ENCODE data around the gene FBXL7.

FBXL7 gene

DNA sequence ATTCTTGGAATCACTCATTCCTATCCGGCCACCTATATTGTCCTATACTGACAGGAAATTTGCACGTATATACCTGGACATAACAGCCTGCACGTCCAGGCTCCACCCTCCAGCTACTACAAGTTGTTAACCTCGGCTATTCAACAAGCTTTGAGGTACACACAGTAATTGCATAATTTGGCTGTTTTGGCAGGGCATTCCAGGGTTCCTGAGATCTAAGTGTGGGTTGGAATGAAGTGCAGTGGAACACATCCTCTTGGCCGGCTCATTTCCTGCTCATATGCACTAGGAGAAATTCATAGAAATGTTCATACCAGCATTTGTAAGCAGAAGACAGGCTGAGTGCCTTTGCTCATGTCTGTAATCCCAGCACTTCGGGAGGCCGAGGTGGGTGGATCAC, 222.3 kb downstream of the FBXL7 start:
- no peak for DNase-seq

DNA sequence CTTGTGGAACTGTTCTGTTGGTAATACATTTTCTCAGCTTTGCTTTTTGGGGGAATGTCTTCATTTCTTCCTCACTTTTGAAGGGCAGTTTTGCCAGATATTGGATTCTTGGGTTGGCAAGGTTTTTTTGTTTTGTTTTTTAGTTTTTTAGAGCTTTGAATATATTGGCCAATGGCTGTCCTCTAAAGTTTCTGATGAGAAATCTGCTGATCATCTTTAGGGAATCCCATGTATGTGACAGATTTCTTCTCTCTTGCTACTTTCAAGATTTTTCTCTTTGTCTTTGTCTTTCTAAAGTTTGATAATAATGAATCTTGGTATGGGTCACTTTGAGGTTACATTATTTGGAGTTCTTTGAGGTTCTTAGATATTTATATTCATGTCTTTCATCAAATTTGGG, 227.4 kb downstream of the FBXL7 start:
- no peak for DNase-seq

DNA sequence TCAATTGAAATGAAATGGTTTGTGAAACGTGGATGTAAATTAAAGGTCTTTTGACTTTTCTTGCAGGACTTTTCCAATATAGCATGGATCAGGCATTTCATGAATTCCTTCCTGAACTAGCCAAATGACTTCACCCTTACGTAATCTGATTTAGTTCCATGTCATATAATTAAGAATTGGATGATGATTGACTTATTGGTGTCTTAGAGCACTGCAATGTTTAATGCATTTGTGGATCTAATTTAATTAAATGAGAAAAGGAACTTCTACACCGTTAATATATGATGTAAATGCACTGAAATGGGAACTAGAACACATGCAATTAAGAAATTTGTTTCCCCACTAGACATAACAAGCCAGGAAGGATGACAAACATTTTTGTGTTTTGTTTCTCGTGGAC, 228.8 kb downstream of the FBXL7 start:
- no peak for DNase-seq

- DNase-seq = no peak
Measured at GRCh38 chr5:15731699-15732098, 231.7 kb downstream of the FBXL7 start.

DNA sequence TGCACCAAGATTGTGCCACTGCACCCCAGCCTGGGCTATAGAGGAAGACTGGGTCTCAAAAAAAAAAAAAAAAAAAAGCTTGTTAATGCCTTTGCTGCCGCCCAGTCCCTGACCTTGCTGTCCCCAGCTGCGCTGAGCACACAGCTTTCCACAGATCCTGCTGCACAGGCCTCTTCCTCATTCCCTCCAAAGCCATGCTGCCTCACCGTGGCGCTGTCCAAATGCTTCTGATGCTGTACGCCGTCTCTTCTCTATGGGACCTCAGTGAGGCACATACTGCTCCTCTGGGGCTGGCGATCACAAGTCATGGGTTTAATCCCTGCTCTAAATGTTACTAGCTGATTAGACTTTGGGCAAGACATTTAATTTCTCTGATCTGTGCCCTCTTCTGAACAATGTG, 234.1 kb downstream of the FBXL7 start:
- DNase-seq = no peak

- no peak for DNase-seq
Measured at GRCh38 chr5:15737036-15737821, 237.2 kb downstream of the FBXL7 start.

- no peak for DNase-seq
Measured at GRCh38 chr5:15737871-15738664, 238.1 kb downstream of the FBXL7 start.

GRCh38 chr5:15740383-15740782, 240.4 kb downstream of the FBXL7 start:
- no peak for DNase-seq

DNA sequence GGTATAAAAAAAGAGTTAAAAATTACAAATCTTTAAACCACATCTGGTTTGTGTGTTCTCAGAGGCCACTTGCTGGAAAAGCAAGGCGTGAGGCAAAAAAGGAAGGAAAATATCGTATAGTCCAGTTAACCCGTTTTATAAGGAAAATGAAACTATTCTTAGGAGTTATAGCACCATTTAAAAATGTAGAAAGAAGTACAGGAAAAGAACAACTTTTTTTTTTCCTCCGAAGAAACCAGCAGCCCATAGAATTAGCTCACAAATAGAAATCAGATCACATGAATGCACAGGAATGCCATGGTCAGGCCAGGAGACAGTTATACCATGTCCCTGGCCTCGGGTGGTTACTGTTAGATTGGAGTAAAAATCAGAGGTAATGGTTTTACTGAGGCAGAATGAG, 241.6 kb downstream of the FBXL7 start:
- DNase-seq = no peak

DNA sequence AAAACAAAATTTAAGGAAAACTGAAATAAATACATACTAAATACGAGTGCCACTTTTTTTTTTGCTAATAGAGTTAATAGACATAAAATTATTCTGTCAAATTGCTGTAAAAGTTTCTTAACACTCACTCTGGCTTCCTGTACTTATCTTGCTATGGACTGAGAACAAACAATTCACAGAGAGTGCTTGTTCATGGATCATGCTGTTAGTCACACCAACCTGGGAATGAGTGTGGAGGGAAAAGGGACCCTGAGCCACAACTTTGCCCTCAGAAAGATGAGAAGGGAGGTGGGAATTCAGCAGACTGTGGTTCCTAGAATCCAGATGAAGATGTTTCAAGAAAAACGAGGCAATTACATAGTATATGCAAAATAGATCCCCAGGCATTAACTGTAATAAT, 246.9 kb downstream of the FBXL7 start:
- no peak for DNase-seq

- DNase-seq = no peak
Measured at GRCh38 chr5:15748266-15748665, 248.3 kb downstream of the FBXL7 start.

DNA sequence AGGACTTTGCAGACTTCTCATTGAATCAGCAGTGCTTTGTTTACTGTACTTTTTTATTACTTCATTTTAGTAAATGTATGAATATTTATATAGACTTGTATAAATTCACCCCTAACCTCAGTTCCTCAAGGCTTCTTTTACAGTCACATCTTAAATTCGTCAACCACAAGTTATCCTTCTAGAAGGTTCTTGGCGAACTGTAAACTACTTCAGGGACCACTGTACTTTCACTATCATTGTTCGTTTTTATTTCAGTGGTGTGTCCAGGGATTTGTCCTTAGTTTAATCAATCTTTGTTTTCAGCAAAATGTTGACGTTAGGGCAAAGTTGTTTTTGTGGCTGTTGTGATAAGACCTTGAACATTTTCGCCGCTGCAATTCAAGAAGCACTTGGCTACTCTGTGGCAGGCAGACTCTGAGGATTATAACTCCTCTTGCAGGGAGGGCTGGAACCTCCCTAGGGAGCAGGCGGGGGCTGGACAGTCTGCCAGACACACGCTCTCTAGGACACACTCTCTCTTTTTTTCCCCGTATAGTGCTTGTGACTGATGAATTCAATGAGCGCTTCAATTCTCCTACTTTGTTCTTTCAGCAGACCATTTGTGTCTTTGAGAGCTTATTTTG, 252.8 kb downstream of the FBXL7 start:
- no peak for DNase-seq

- no peak for DNase-seq
Measured at GRCh38 chr5:15753752-15754151, 253.8 kb downstream of the FBXL7 start.

DNA sequence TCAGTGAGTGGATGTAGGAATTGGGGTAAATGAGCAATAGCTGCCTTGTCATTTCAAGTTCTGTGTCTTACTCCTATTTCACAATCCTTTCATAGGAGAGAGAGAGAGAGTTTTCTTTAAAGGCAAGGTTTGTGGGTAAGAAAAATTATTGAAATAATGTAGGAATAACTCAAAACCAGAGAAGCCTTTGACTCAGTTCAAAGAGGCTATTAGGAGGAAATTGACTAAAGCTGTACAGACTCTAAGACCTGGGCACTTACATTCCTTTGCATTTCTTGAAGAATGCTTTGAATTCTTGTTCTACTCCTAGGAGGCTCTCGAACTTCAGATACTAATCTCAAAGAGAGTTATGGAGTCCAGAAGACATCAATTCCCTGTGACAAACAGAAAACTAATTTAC, 257.1 kb downstream of the FBXL7 start:
- DNase-seq = no peak

DNA sequence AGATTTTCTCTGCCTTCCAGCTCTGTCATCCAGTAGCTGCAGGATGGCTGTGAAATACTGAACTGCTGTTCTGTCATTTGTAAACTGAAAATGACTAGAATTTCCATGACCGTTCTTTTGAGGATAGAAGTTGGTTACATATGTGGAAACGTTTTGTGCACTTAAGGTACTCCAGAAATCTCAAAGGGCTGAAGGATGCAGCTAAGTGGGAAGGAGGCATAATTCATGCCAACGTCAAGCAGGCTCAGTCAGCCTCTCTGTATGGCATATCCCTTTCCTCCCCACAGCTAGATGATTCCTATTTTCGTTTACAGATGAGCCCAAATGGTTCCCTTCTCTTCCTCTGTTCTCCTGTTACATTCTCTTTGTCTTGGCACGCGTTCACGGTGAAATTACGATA, 257.6 kb downstream of the FBXL7 start:
- no peak for DNase-seq

- DNase-seq = no peak
Measured at GRCh38 chr5:15762668-15763067, 262.7 kb downstream of the FBXL7 start.

- no peak for DNase-seq
Measured at GRCh38 chr5:15763754-15764153, 263.8 kb downstream of the FBXL7 start.

- no peak for DNase-seq
Measured at GRCh38 chr5:15768936-15769335, 269.0 kb downstream of the FBXL7 start.

DNA sequence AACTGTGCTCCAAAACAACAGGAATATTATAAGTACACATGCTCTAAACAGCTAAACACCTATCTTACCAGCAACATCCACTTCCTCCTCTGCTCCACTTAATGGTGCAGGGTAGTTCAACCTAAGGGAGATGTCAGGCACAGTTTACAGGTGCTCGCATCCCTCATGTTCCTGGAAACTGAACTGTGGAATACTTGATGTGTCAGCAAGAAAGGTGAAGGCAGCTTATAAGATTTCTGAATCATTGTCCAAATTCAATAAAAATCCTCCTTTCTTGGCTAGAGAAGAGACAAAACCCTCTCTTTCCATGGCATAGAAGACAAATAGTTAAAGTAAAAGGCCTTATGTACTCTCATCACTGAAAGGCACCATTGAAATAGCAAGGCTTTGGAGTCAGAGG, 272.2 kb downstream of the FBXL7 start:
- no peak for DNase-seq

- no peak for DNase-seq
Measured at GRCh38 chr5:15774632-15775031, 274.7 kb downstream of the FBXL7 start.

DNA sequence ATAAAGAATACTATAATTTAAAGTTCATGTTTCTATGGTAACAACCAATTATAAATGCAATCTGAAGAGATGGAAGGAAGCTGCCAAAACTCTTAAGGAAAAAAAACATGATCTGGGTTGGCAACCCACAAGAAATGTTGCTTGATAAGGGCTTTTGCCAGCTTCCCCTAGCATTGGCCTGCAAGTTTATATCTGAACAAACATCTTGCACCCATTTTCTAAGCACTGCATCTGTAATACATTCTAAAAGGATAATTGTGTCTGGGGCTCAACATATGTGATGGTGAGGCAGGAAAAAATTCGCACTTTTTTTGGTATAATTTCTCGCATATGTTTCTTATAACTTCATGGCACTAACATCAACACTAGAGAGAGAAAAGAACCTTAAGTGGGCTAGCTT, 276.4 kb downstream of the FBXL7 start:
- DNase-seq = no peak

DNA sequence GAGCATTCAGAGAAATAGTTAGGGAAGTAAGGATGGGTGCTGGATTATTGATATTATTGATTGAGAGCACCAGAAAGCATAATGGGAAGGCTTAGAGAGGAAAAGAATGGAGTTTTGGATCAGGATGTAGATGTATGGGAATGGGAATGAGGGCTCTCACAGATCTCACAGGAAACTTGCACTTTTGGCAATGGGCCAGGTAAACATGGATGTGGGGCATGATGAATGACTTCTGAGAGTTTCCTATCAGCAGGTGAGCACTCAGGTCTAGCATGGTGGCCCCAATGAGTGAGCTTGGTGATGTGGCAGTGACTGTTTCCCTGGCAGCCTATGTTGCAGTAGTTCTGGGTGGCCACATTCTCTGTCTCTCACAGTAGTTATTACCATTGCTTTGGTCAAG, 283.8 kb downstream of the FBXL7 start:
- peak; percentile 49 for DNase-seq

DNA sequence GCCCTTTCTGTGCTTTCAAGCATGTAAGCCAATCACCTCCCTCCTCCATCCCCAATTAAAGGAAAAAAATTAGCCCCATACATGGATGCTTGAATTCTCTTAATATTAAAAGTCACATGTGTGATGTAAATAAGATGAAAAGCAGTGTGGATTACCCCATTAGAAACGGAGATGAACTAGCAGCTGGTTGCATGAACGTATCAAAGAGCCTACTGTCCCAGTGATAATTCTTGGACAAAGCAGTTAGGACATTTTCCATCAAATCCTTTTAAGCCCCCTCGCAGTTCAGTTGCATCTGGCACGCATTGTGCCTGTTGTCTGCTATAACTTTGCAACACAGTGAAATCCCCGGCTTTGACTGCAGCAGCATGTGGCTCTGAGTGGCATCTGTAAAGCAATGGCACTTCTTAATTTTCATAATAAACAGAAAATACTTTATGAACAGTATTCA, 285.6 kb downstream of the FBXL7 start:
- DNase-seq = no peak

DNA sequence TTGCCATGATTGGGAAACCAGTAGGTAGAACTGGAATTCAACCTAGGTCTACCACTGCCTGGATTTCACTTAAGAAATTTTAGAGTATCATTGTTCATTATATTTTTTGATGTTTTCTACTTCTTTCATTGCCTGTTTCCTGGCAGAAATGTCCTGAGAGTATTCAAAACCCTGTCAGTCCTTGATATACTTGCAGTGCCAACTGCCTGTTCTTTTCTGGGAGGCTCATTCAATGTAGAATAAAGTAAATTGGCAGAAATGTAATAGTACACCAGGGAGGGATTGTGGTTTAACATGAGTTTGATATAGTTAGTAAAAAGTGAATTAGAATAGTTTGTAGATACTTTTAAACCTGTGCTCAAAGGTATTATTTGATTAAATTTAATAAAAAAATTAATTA, 286.3 kb downstream of the FBXL7 start:
- no peak for DNase-seq
